SIG-M5 treated with dmso at 0.1 percent for 504 hours (cell line): ENCODE results near the gene FAM240A.

Experiments used
- DNase-seq: peaks from one replicate; lab custom pipeline; 2025; ENCODE audit not compliant: unreplicated experiment; lab: John Stamatoyannopoulos, UW

The FAM240A gene

DNA sequence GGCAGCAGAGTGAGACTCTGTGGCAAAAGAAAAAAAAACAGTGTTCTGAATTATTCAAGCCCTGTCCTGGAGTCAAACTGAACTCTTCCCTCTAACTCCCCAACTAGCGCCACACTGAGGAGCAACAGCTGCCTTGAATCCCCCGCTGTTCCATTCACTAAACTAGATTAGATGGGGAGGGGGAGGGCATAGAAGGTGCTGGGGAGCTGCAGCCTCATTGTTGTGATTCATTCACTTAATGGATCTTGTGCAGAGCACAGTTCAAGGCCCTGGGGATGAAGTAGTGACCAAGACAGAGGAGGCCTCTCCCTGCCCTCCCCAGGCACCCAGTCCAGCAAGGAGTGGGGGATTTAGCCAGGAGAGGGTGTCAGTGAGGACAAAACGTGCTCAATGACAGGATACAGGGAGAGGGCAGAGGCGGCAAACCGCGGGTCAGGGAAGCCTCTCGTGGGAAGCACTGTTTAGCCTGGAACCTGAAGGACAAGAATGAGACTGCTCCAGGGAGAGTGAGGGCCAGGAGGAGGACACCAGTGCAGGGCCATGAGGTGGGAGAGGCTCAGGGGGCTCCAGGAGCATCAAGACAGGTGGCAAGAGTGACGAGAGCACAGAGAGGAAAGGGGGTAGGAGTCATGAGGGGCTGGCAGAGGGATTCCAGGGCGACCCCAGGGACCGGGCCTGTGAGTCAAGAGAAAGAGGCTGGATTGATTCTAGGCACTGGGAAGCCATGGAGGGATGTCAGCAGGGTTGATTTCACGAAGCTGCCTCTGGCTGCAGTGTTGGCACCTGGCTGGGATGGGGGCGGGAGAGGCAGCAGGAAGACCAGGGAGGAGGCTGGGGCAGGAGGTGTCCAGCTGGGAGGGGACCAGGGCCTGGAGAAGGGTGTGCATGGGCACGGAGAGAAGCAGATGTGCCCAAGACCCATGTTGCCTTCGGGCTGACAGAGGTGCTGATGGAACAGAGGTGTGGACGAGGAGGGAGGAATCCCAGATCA is 49.7 kb downstream of the FAM240A start:
- DNase-seq: no peak

DNA sequence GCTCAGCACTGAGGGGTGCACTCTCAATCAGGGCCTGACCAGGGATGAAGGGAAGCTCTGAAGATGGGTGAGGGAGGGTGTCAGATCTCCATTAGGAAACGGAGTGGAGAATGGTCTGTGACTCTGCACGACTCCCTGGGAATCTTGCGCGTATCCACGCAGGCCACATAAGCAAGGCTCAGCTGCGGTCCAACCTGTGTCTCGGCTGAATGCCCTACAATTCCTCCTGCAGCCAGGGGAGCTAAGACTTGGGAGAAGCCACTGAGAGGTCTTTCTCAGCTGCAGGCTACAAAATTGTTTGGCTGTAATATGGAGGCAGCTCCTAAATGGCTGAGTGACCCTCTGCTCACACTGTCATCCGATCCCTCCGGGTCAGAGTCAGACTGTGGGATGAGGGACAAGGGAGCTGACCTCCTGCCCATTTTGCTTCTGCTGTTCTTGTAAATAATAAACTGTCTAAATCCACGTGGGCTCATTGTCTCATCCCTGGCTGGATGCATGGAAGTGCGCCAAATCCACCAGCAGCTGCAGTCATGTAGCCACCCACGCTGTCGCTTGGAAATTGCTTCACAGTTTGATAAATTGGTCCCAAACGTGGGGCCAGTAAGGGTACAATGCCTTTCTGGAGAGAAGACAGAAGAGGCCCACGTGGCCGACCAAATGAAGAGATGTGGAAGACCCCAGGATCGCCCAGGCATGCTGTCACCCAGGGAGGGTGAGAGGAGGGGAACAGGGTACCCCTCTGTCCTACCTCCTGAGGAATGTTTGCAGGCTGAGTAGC is 50.6 kb downstream of the FAM240A start:
- no peak for DNase-seq

DNA sequence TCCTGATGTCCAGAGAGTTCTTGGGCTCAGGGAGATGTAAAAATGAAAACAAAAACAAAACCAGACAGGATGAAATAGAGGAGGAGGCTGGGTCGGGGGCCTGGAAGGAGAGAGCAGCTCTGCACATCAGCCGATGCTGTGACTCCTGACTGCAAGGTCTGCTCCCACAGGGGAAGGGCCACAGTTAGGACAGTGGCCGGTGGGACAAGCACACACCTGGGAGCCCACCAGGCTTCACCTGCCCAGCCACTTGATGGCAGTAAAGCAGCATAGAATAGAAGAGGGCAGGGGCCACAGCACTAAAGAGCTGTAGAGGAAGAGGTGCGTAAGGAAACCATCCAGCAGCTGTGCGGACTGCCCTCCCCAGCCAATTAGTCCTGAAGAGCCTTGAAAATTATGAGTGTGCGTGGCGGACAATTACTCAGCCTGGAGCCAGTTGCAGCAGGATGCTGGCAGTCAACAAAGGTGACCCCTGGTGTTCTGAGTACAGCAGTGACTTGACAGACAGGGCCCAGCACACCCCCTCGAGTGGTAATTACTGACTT is 51.3 kb downstream of the FAM240A start:
- DNase-seq: no peak

DNA sequence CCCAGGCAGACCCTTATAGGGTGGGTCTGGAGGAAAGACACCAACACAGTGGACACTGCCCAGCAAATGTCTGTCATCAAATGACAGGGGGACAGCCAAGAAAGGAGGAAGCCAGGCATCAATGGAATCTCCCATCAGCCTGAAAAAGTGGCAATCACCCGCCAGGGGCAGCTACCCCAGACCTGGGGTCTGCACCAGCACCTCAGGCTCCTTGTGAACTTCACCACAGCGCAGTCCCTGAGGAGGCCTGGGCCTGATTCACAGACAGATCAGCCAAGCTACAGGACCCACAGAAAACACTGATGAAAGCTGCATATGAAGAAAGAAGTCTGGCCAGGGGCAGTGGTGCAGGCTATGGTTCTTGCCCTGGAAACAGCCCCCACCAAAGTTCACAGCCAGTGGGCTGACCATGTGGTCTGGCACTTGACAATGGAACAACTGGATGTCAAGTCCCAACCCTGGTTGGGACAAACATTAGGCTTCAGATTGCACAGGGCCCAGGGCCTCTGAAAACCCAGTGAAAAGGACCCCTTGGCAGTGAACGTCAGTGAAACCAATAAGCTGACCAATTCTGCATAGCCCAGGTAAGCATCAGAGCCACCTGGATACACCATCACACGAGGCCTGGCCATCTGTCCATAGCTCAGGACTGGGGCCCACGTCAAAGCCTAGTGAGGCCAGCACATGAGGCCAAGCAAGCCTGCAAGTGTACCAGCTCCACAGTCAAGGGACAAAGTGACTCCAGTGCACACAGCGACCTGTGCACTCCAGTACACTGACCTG is 52.1 kb downstream of the FAM240A start:
- DNase-seq: no peak

DNA sequence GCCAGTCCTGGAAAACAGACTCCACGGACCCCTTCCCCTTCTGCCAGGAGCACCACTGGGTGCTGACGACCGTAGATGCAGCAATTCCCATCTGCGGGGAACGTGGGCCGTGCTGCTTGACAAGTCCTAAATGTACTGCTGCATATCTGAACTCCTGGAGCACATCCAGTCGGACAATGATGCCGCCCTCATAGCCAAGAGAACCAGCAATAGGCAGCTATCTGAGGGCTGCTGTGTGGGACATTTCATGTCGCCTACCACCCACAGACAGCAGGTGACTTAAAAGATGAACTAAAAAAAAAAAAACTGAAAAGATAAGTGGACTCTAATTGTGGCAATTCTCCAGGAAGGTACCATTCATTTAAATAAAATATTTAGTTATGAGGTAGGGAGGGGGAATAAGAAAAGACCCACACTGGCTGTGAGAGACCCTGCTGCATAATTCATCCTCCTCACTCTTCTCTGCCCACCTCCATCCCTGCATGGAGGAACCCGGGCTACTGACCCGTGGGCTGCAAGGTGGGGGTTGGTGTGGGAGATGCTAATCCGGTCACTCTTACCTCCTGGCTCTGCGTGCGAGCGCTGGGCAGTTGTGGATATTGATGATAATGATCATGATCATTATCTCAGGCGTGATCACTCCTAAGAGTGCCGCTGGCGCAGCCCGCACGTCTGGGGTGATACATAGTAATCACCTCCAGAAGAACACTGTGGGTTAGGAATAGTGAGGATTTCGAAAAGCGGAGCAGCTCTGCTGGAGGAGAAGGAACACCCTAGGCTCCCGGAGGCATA is 52.8 kb downstream of the FAM240A start:
- DNase-seq: no peak

DNA sequence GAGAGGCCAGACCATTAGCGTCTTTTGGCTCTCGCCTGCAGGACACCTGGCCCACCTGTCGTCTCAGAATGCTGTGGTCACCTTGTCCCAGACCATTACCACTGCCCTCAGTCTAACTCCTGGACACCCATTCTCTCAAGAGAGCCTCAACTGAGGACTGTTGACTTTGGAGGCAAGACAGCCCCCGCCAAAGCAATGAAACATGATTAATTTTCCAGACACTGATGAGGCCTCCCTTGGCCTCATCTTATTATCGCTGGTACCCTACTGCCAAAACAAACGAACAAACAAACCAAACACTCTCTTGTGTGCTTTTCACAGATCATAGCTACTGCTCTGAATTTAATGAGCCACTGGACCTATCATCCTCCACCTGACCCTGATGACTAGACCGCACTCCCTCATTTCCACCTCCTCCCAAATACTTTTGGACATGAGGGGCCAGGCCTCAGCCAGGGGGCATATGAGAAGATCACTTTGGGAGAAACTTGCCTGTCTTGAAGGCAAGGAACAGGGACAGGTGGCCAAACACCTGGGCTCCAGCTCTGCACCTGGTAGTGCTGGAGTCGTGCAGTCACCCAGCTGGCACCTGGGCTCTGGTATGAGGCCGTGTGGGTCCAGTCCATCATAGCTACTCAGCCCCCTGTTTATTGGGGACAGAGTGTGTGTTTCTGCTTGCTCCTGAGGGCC is 53.6 kb downstream of the FAM240A start:
- no peak for DNase-seq

DNA sequence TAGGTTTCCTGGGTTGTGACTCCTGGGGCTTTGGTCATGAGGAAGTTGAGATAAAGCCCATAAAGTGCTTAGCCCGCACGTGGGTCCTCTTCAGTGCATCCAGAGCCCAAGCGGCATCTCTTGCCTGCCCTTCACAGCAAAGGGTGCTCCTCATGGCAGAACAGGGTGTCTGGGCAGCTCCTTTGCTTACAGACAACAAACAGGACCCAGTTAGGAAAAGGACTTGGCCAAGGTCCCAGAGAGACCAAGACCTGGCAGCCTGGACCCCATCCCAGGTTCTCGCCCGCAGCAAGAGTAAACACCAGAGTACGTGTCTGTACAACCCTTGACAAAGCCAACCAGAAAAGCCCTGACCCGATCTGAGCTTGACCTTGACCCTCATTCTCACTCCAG is 54.1 kb downstream of the FAM240A start:
- no peak for DNase-seq

DNA sequence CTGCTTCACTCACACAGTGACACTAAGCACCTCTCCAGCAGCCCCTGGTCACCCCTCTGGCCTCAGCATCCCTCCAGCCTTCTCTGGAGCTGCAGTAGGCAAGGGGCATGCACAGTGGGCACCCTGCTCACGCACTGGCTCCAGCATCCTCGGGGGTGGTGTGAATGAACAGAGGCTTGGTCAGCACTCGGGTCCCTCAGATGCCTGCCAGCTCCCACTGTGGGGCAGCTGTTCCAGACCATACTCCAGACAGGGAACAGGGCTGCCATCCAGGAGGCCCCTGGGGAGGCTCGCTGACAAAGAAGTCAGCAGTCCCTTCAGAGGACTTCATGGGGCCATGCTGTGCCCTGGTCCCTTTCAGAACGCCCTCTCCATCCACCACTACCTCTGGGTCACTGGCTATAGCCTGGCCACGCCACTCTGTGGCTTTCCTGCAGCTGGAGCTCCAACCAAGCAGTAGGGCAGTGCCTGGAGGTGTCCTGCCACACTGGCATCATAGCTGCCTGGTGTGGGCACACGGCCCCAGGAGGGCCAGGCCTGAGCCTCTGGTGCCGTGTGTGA is 54.8 kb downstream of the FAM240A start:
- DNase-seq: no peak

DNA sequence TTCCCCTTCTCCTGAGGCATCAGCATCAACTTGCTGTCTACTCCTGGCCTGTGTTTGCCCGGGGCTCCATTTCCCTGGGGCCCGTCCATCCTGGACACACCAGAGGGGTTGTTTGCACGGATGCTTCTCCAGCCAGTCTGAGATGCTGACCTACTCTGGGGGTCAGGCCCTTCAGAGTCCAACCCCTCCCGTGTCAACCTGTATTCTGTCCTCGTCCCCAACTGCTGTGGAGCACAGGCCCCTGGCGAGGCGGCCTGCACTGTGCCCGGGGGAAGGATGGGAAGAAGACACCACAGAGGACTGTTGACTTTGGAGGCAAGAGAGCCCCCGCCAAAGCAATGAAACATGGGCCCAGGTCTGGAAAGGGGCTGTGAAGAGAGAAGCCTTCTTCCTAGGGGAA is 55.3 kb downstream of the FAM240A start:
- DNase-seq: no peak

DNA sequence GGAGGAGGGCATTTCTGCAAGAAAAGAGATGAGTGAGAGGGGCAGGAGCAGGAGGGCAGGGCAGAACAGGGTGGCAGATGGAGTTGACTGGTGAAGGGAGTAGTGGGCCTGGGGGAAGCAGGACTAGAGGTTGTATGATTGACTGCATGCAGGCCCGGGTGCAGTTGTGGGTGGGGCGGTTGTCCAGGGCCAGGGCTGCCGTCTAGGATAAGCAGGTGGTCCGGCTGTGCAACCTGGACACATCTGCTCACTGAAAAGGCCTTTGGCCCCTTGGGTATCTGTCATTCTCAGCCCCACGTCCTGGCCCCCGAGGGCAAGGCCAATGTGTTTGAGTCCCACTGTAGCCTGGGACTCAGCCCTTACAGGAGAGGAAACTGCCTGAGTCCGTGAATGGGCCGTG is 55.8 kb downstream of the FAM240A start:
- no peak for DNase-seq

DNA sequence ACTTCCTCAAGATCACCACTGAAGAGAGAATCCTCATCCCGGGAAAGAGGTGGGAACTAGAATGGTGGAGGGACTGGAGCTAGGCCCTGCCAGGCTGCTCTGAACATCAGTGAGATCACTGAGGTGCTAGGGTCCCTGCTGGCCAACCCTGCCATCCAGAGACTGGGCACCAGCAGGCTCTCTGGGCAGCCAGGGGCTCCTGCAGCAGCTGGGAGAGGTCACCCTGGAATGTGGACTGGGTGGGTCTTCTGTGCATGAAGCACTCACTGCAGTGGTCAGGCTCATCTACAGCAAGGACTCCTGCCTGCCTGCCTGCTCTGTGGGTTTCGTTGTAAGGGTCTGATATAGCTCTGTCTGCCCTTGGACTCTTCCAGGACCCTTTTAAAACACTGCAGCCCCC is 56.3 kb downstream of the FAM240A start:
- DNase-seq: no peak

DNA sequence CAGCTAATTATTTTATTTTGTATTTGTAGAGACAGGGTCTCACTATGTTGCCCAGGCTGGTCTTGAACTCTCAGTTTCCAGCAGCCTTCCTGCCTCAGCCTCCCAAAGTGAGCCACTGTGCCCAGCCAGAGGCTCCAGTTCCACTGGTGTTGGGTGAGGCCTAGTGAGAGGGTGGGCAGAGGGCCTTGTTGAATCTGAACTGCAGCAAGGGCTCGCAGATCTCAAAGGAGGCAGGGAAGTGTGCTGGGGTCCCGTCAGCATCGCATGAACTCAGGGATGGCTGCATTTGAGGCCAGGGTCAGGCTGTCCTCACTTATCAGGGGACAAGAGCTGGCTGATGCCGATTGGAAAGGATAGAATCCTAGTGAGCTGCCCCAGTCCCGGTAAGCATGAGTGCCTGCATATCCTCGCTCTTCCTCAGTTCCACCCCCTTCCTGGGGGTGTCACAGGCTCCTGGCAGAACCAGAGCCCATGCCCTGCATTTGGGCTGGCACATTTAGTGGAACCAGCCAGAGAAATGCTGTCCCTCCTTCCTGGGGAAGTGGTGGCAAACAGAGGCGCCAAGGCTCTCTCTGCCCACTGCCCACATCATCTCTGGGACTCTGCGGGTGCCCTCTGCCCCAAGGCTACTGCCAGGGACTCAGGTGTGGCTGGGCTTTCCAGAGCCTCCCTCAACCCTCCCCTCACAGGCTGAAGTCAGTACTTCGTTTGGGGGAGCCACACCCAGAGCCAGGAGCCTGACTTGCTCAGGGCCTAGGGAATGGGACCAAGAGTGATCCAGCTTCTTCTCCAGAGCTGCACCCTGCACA is 57.1 kb downstream of the FAM240A start:
- no peak for DNase-seq

DNA sequence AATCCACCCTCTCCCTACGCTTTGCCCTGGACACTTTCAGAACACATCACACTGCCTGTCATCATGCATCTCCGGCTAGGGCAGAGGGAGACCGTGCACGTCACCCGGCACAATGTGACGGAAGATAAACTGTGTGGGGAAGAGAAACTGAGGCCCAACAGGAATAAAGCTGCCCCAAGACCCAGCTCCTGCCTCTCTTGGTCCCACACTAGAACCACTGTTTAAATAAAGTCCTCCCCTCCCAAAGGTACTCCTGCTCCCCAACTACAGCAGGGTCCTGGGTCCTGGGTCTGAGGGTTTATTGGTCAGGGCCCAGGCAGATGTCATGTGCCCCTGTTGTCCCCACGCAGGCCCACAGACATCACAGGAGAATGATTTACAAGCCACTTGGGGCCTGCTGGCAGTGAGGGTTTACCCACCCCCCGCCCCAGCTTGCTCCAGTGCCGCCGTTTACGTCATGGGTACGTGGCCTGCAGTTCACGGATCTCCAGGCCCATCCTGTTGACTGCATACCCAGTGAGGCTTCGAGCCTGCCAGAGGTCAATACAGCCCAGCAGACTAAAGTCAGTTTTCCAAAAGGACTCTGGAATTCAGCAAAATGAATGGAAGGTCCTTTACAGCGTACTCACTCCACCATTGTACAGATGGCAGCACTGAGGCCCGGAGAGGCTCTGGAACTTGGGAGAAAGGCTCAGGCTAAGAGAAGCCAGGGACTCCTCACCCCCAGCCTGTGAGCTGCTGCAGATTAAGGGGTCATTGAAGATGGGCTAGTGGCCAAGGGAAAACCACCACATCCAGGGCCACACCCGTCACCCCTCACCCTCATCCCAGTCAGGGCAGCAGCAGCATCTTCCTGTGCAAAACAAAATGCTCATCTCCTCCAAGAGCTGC is 57.9 kb downstream of the FAM240A start:
- DNase-seq: no peak

DNA sequence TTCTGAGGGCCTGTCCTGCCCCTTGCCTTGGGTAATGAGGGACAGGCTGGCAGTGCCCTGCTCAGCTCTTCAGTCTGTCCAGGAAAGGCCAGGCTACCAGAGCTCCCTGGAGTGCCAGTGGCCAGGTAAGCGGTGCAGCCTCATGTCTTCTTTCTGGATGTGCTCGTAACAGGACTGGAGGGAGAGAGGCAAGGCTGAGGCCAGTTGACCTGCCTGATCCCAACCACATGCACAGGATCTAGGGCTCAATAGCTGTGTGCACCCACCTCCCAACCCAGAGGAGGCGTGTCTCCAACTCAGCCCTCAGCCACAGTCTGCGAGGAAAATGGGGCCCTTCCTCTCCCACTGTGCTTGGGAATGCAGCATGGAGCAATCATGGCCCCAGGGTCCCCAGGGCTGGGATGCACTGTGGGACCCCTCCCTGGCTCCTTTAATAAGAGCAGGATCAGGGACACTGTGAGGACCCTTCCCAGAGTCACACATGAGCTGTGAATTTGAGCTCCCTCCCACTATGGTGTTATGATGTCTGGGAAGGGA is 58.6 kb downstream of the FAM240A start:
- DNase-seq: no peak

DNA sequence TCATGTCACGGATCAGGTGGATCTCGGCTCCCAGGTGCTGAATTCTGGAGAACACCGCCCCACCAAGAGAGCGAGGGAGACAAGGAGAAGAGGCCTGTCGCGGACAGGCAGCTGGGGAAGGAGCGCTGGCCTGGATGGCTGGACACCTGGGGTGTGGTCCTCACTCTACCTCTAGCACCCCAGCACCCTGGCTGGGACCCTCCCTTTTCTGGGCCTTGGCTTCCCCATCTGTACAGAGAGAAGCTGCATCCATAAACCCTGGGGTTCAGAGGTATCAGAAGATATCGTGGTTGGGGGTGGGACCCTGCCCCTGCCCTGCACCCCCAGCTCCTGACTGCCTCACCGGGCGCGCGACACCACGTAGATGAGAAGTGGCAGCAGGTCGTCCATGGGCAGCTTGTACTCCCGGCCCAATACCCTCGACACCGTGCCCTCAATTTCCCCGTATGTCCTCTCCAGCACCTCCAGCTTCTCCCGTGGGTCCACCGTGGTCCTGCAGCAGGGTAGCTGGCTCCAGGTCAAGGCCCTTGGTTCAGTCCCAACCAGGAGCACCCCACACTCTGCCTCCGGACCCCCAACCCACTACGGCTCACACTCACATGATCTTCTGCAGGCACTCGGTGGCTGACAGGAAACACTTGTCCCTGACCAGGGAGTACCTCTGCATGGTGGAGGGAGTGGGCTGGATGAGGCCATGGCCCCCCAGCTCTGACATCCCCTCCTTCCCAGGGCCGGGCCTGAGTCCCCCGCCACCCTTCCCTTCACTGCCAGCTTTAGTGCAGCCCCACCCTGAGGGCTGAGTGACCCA is 59.4 kb downstream of the FAM240A start:
- no peak for DNase-seq

DNA sequence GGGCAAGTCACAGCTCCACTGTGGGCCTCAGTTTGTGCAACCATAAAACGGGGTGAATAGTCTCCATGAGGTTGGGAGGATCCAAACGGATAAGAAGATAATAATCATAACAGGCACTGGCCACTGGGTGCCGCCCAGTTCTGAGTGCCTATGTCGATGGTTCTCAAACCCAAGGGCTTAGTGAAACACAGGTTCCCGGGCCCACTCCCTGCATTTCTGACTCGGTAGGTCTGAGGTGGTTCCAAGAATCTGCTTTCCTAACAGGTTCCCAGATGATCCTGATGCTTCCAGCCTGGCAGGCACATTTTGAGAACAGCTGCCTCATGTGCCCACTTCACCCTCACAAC is 60.0 kb downstream of the FAM240A start:
- DNase-seq: no peak
